Ascending aorta (tissue), 2 donors: Measurements from ENCODE around the gene CDH23. TPM values are rescaled to one million over a fixed set of nuclear protein-coding genes. Genes with fewer than 3 reads are reported as not detected.

Source experiments
- DNase-seq, 2 donors: peaks; one replicate each; pipeline ENCODE4 v3.0.0-alpha.2; 2019; ENCODE audit warnings: low spot score in 2 of 2
- H3K27ac ChIP-seq, 2 donors: fragments of 200-600 bp; sonication (generic); one replicate each; pipeline ENCODE4 v1.5.1; 2016 to 2017; ENCODE audit warnings: mild to moderate bottlenecking in 1 of 2
- H3K27me3 ChIP-seq: fragments of 200-600 bp; sonication (generic); one replicate; pipeline ENCODE4 v1.5.1; 2017
- H3K36me3 ChIP-seq, 2 donors: fragments of 200-600 bp; sonication (generic); one replicate each; pipeline ENCODE4 v1.5.1; 2016
- H3K4me1 ChIP-seq, 2 donors: fragments of 200-600 bp; sonication (generic); one replicate each; pipeline ENCODE4 v1.5.1; 2016 to 2017; ENCODE audit warnings: mild to moderate bottlenecking in 1 of 2
- H3K4me3 ChIP-seq, 2 donors: fragments of 200-600 bp; sonication (generic); one replicate each; pipeline ENCODE4 v1.5.1; 2016 to 2017; ENCODE audit warnings: mild to moderate bottlenecking in 1 of 2
- H3K9me3 ChIP-seq, 2 donors: fragments of 200-600 bp; sonication (generic); one replicate each; pipeline ENCODE4 v1.5.1; 2016
- CTCF ChIP-seq, 3 experiments: fragments of 200-600 bp in 2 of 3; fragments of 450-650 bp in 1 of 3; sonication (generic) in 2 of 3; IDR thresholded peaks; one replicate each; pipeline ENCODE4 v1.5.1; 2016 to 2019; ENCODE audit warnings: antibody characterized with exemption in 3 of 3, mild to moderate bottlenecking in 1 of 3, moderate library complexity in 1 of 3
- intact Hi-C: fragments of 100-400 bp; cut with DNase I; formaldehyde crosslinking; loops from one replicate; pipeline ENCODE4 v1.15.1; 2023
- total RNA-seq: library from RNA; depleted of rRNA; stranded (reverse); fragments of >200 nt; gene quantifications from one replicate; pipeline ENCODE4 v1.1.0, GENCODE V29; 2016

The CDH23 gene
- total RNA-seq, 1 donor from 2014 or later, result 40.9 TPM

GRCh38 chr10:71863203-71863602 is 466.5 kb downstream of the CDH23 start:
- no peak overlapping the region for H3K4me3 ChIP-seq
- H3K27me3 ChIP-seq, result no peaks in the 10 kb centered on the region
- H3K27ac ChIP-seq, result peak overlapping the region in 1 of 2 donors; percentile 99
- no peak for TF ChIP-seq CTCF (IDR thresholded peaks at IDR 0.05)
- H3K9me3 ChIP-seq, result no peaks in the 10 kb centered on the region
- DNase-seq, result no peak
- H3K4me1 ChIP-seq, result peaks cover 10 to 21% of the 10 kb centered on the region in 2 donors
- no peaks in the 10 kb centered on the region for H3K36me3 ChIP-seq
- intact Hi-C loops, result no loop called here

- DNase-seq, result no peak
- H3K4me1 ChIP-seq, result peaks cover 9 to 17% of the 10 kb centered on the region in 2 donors
- no peaks in the 10 kb centered on the region for H3K9me3 ChIP-seq
- H3K4me3 ChIP-seq, result no peak overlapping the region
- H3K36me3 ChIP-seq, result no peaks in the 10 kb centered on the region
- intact Hi-C loops, result no loop called here
- H3K27me3 ChIP-seq, result no peaks in the 10 kb centered on the region
- no peak overlapping the region for H3K27ac ChIP-seq
- TF ChIP-seq CTCF (IDR thresholded peaks at IDR 0.05), result no peak
Measured at GRCh38 chr10:71864911-71865361, 468.2 kb downstream of the CDH23 start.

Other genes with a start within 250 kb of the CDH23 start
- gene UNC5B, start 184.3 kb upstream of the CDH23 start, total RNA-seq, result 42.4 TPM
- 0.64 TPM for gene SLC29A3, start 77.7 kb upstream of the CDH23 start, total RNA-seq